NB4 (cell line): ENCODE data around the gene DOCK9.

Source experiments
- MYC ChIP-seq: IDR thresholded peaks from 2 replicates; pipeline ENCODE4 v1.6.1; 2011; ENCODE audit warnings: low read depth, low read length
- POLR2A ChIP-seq: IDR thresholded peaks from 2 replicates; pipeline ENCODE4 v1.6.1; 2011; ENCODE audit warnings: mild to moderate bottlenecking; ENCODE audit not compliant: insufficient read length; ENCODE audit errors: extremely low read depth
- TF ChIP-seq, protein P1 (sequence below): IDR thresholded peaks from one replicate; pipeline ENCODE4 v1.5.1; 2012; ENCODE audit warnings: low read depth, low read length

DNA sequence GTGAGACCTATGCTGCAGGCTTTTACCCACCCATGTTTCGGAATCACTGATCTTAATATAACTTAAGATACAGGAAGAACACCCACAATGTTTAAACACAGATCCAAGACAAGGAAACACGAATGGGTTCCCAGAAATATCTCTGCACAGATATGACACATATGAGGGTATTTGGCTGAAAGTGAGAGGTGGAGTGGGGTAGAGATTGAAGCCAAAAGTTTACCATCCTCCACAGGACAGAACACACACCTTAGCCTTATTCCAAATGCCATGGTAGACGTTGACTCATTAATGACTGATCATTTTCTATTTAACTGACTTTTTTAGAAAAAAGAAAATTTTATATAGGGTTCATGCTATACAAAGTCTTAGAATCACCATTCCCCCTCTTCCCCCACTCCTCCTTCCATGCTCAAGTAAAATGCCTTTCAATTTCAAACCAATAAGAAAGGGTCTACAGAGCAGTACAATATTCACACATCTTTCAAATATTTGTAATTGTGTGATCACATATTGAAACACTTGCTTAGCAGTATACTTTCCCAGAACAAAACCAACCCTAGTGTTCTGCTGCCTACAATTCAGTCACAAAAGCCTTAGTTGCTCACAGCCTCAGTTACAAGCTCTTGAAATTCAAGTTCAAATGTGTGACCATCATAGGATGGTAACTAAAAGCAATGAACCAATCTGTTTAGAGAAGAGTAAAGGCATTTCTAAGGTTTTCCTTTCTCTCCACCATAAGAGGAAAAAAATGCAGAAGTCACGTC, 11.8 kb upstream of the DOCK9 start:
- TF ChIP-seq POLR2A, result no peak
- TF ChIP-seq, protein P1, sequence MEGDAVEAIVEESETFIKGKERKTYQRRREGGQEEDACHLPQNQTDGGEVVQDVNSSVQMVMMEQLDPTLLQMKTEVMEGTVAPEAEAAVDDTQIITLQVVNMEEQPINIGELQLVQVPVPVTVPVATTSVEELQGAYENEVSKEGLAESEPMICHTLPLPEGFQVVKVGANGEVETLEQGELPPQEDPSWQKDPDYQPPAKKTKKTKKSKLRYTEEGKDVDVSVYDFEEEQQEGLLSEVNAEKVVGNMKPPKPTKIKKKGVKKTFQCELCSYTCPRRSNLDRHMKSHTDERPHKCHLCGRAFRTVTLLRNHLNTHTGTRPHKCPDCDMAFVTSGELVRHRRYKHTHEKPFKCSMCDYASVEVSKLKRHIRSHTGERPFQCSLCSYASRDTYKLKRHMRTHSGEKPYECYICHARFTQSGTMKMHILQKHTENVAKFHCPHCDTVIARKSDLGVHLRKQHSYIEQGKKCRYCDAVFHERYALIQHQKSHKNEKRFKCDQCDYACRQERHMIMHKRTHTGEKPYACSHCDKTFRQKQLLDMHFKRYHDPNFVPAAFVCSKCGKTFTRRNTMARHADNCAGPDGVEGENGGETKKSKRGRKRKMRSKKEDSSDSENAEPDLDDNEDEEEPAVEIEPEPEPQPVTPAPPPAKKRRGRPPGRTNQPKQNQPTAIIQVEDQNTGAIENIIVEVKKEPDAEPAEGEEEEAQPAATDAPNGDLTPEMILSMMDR, result no peak
- TF ChIP-seq MYC, result no peak
